Right lobe of liver (tissue), 6 donors: ENCODE data around the gene PHLDA2. TPM values are rescaled to one million over a fixed set of nuclear protein-coding genes. Genes with fewer than 3 reads are reported as not detected.

Experiments used
- ATAC-seq, 4 donors: fragments of 200-7000 bp; cut with Tn5 transposase; one replicate each; pipeline ENCODE4 v1.9.1; 2020; ENCODE audit warnings: mild to moderate bottlenecking in 4 of 4, moderate library complexity in 4 of 4
- DNase-seq, 3 donors: peaks; one replicate each; pipeline ENCODE4 v3.0.0-alpha.2; 2020
- H3K27ac ChIP-seq, 3 donors: fragments of 200-600 bp; one replicate each; pipeline ENCODE4 v1.8.0; 2022
- H3K27me3 ChIP-seq, 2 donors: fragments of 200-600 bp; one replicate each; pipeline ENCODE4 v1.8.0; 2022
- H3K36me3 ChIP-seq, 4 donors: fragments of 200-600 bp; sonication (generic) in 1 of 4; one replicate each; pipeline versions ENCODE4 v1.5.1 to v1.8.0; 2017 to 2022; ENCODE audit warnings: control low read depth in 1 of 4
- H3K4me1 ChIP-seq, 4 donors: fragments of 200-600 bp; sonication (generic) in 1 of 4; one replicate each; pipeline versions ENCODE4 v1.5.1 to v1.8.0; 2017 to 2022; ENCODE audit warnings: control low read depth in 1 of 4
- H3K4me3 ChIP-seq, 3 donors: fragments of 200-600 bp; one replicate each; pipeline ENCODE4 v1.8.0; 2022
- H3K9me3 ChIP-seq, 4 donors: fragments of 200-600 bp; sonication (generic) in 1 of 4; one replicate each; pipeline versions ENCODE4 v1.5.1 to v1.8.0; 2017 to 2022; ENCODE audit warnings: control low read depth in 1 of 4
- CTCF ChIP-seq, 4 donors: fragments of 200-600 bp in 3 of 4; fragments of 450-650 bp in 1 of 4; IDR thresholded peaks; one replicate each; pipeline versions ENCODE4 v1.5.1 to v1.8.0; 2016 to 2022; ENCODE audit warnings: antibody characterized with exemption in 4 of 4, mild to moderate bottlenecking in 2 of 4
- POLR2A ChIP-seq: fragments of 450-650 bp; IDR thresholded peaks from one replicate; pipeline ENCODE4 v1.6.1; 2017; ENCODE audit warnings: antibody characterized with exemption, mild to moderate bottlenecking
- WGBS: methylation state at CpG from one replicate; pipeline ENCODE4 v1.1.6; 2018; ENCODE audit warnings: low coverage, low lambda C conversion rate; ENCODE audit not compliant: insufficient coverage; ENCODE audit errors: missing lambda C conversion rate; 5-methylcytosine and 5-hydroxymethylcytosine counted together
- intact Hi-C, 2 donors: fragments of 100-400 bp; cut with DNase I; formaldehyde crosslinking; loops; one replicate each; pipeline versions ENCODE4 v1.11.2 to v1.14.1; 2022
- total RNA-seq, 6 experiments: library from RNA; depleted of rRNA in 2 of 6; stranded (reverse); fragments of >200 nt in 2 of 6; fragmentation: NEBNext Ultra II Directional in 3 of 6; extraction: Animal tissue kit (Norgen Biotek cat#: 25700) in 3 of 6; gene quantifications; one replicate each; pipeline versions ENCODE4 v1.1.0 to v1.2.4, GENCODE V29; 2016 to 2023
- donor health status: DM: no; HTN: yes; CAD: no.
- donor health status: DM: no; HTN: no; CAD: no.
- donor health status: DM: no; HTN: no; CAD: no.
- donor health status: DM: no; HTN: yes; CAD: no.
- donor health status: DM: no; HTN: yes; CAD: no.

The PHLDA2 gene
- total RNA-seq, 6 experiments from 2014 or later, result 0.51 to 12.7 (median 5.9) TPM; not detected in 1

DNA sequence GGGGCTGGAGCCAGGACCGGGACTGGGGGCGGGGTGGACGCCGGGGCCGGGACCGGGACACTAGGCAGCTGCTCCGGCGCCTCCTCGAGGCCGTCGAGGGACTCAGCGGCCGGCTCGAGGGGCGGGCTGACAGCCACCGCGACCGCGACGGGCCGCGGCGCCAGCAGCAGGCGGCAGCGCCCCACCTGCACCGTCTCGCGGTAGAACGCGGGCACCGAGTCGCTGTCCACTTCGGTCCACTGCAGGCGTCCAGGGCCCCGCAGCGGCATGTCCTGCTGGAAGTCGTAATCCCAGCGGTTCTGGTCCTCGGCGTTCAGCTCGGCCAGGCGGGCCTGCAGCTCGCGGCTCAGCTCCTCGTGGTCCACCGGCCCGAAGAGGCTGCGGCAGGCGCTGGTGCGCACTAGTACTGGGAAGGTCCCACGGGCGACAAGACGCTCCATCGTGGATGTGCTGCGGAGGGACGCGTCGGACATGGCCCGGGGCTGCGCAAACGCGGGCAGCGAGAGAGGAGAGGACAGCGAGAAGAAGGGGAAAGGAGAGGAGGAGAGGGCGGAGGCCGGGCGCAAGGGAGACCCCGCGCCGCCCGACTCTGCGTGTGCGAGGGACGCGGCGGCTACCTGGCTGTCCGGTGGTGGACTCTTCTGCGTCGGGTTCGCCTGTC is 44.1 kb downstream of the PHLDA2 start:
- intact Hi-C loops, result loop anchor here in 1 of 2 donors (5.0 kb wide), 1 partner anchor 353 kb away; no protein-coding TSS in a partner anchor
- DNase-seq, result peak in 2 of 3 donors; percentile 63 to 69
- Histone ChIP-seq H3K9me3 (no peaks in the 10 kb centered on the region), H3K36me3 (no peaks in the 10 kb centered on the region), H3K27me3 (no peaks in the 10 kb centered on the region), H3K27ac (peak overlapping the region; percentile 31 to 48 (median 41)), H3K4me3 (peak overlapping the region; percentile 51 to 59 (median 57)), H3K4me1 (peaks cover 0 to 3% (median 0%) of the 10 kb centered on the region in 4 donors)
- TF ChIP-seq POLR2A (no peak), CTCF (IDR thresholded peaks at IDR 0.05) (peak; percentile 16 to 34 (median 23))
- 4% methylated on average over 23 of the region's 80 CpGs for WGBS
- peak; percentile 28 to 44 (median 40) for ATAC-seq

- intact Hi-C loops, result no loop called here
- peak overlapping the region in 1 of 3 donors; percentile 37 for H3K27ac ChIP-seq
- H3K36me3 ChIP-seq, result no peaks in the 10 kb centered on the region
- 30% methylated on average over 2 of the region's 119 CpGs for WGBS
- ATAC-seq (peak in 2 of 4 donors; percentile 9 to 22), DNase-seq (no peak)
- H3K27me3 ChIP-seq, result no peaks in the 10 kb centered on the region
- peak overlapping the region; percentile 42 to 57 (median 43) for H3K4me3 ChIP-seq
- H3K4me1 ChIP-seq, result peaks cover 0 to 3% (median 0%) of the 10 kb centered on the region in 4 donors
- TF ChIP-seq CTCF (IDR thresholded peaks at IDR 0.05), result no peak
- H3K9me3 ChIP-seq, result no peaks in the 10 kb centered on the region
Observed at GRCh38 chr11:2883979-2884815, 45.0 kb downstream of the PHLDA2 start.

- Histone ChIP-seq H3K4me3 (peak overlapping the region; percentile 42 to 57 (median 43)), H3K36me3 (no peaks in the 10 kb centered on the region), H3K4me1 (peaks cover 0 to 3% (median 0%) of the 10 kb centered on the region in 4 donors), H3K9me3 (no peaks in the 10 kb centered on the region), H3K27me3 (no peaks in the 10 kb centered on the region), H3K27ac (no peak overlapping the region)
- DNase-seq, result no peak
- intact Hi-C loops, result no loop called here
- 37% methylated on average over 8 of the region's 24 CpGs for WGBS
- ATAC-seq, result no peak
- TF ChIP-seq CTCF (IDR thresholded peaks at IDR 0.05) (no peak), POLR2A (no peak)
Observed at GRCh38 chr11:2883640-2883978, 45.6 kb downstream of the PHLDA2 start.

GRCh38 chr11:2882396-2883110 is 46.7 kb downstream of the PHLDA2 start:
- Histone ChIP-seq H3K36me3 (no peaks in the 10 kb centered on the region), H3K9me3 (no peaks in the 10 kb centered on the region), H3K27me3 (no peaks in the 10 kb centered on the region), H3K27ac (no peak overlapping the region), H3K4me3 (no peak overlapping the region), H3K4me1 (peaks cover 0 to 3% (median 0%) of the 10 kb centered on the region in 4 donors)
- no peak for TF ChIP-seq POLR2A
- DNase-seq (no peak), ATAC-seq (no peak)
- 75% methylated on average over 8 of the region's 11 CpGs for WGBS
- intact Hi-C loops, result no loop called here
